ENCODE results near the gene MRPL48.
"Not testable (repeated sequence)": the region's sequence is repeated elsewhere in the genome, so short reads cannot be mapped to it uniquely, and the experiment has no call there.

MRPL48 gene

DNA sequence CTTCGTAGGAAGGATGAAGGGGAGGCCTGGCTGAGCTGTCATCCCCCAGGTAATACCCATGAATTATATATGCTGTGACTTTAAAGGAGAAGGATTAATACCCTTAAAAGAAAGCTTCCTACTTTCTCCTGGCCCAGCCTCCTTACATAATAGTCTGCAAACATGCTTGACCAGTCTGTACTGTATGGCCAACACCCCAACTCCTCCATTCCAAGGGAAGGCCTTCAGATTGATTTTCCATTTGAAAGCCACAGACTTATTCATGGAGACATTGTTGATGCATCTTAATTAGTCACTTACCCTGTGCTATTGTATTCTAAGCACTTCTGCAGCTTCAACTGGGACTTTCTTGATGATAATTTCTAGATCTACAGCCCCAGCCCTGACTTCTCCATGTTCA is 91.1 kb downstream of the MRPL48 start:
- no peak for DNase-seq (ENCODE audit: low read depth, low spot score)
- H3K27ac ChIP-seq: peak overlapping the region; percentile 0

DNA sequence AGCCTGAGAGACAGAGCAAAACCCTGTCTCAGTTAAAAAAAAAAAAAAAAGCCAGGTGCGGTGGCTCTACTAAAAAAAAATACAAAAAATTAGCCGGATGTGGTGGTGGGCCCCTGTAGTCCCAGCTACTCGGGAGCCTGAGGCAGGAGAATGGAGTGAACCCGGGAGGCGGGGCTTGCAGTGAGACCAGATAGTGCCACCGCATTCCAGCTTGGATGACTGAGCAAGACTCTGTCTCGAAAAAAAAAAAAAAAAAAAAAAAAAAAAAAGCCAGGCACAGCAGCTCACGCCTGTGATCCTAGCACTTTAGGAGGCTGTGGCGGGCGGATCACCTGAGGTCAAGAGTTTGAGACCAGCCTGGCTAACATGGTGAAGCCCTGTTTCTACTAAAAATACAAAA is 92.8 kb downstream of the MRPL48 start:
- not testable (repeated sequence) for H3K27ac ChIP-seq; DNase-seq (ENCODE audit: low read depth, low spot score)

- no peak for DNase-seq (ENCODE audit: low read depth, low spot score)
- H3K27ac ChIP-seq: no peak overlapping the region
These were observed 96.2 kb downstream of the MRPL48 start for GRCh38 chr11:73883856-73884255.

- no peak for DNase-seq (ENCODE audit: low read depth, low spot score)
- no peak overlapping the region for H3K27ac ChIP-seq
These were observed 100.6 kb downstream of the MRPL48 start for GRCh38 chr11:73888244-73888643.

DNA sequence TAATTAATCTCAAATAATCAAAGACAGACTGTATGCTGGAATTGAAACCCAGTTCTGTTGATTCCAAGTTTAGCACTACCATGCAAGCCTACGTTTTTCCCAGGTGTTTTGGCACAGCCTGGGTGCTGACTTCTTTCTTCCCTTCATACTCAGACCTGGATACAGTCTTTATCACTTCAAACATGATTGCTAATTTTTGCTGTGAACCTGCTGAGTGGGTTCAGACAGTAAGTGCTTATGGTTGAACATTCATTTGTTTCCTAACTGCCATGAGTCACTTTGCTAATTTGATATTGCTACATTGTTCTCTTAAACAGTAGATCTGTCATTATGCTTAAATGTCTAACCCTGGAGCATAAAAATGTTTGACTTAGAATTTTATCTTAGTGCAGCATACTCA is 101.3 kb downstream of the MRPL48 start:
- DNase-seq (ENCODE audit: low read depth, low spot score): no peak
- H3K27ac ChIP-seq: no peak overlapping the region

- H3K27ac ChIP-seq: no peak overlapping the region
These were observed 101.9 kb downstream of the MRPL48 start for GRCh38 chr11:73889536-73889935.

GRCh38 chr11:73893041-73893440 is 105.4 kb downstream of the MRPL48 start:
- no peak for DNase-seq (ENCODE audit: low read depth, low spot score)
- no peak overlapping the region for H3K27ac ChIP-seq

More at GRCh38 chr11:73889536-73889935, 101.9 kb downstream of the MRPL48 start:
- DNase-seq (ENCODE audit: low read depth, low spot score): no peak

- H3K27ac ChIP-seq: peak overlapping the region; percentile 18
- no peak for DNase-seq (ENCODE audit: low read depth, low spot score)
These were observed 107.2 kb downstream of the MRPL48 start for GRCh38 chr11:73894725-73895335.

GRCh38 chr11:73902303-73902702 is 114.6 kb downstream of the MRPL48 start:
- DNase-seq (ENCODE audit: low read depth, low spot score): no peak
- no peak overlapping the region for H3K27ac ChIP-seq

GRCh38 chr11:73907191-73907590 is 119.5 kb downstream of the MRPL48 start:
- H3K27ac ChIP-seq: no peak overlapping the region
- peak; percentile 37 for DNase-seq (ENCODE audit: low read depth, low spot score)

DNA sequence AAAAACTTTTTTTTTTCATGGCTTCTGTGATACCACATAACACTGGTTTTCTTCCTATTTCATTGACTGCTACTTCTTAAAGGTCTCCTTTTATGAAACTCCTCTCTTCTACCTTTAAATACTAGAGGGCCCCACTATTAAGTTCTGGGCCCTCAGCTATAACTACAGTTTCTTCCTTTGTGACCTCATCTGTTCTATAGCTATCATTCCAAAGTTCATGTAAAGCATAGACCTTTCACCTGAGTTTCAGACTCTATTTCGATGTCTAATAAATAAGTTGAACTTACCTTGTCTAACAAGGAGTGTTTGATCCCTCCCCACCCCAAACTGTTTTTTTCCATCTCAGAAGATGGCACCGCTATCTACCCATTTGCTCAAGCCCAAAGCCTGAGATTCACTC is 124.4 kb downstream of the MRPL48 start:
- DNase-seq (ENCODE audit: low read depth, low spot score): no peak
- H3K27ac ChIP-seq: no peak overlapping the region

DNA sequence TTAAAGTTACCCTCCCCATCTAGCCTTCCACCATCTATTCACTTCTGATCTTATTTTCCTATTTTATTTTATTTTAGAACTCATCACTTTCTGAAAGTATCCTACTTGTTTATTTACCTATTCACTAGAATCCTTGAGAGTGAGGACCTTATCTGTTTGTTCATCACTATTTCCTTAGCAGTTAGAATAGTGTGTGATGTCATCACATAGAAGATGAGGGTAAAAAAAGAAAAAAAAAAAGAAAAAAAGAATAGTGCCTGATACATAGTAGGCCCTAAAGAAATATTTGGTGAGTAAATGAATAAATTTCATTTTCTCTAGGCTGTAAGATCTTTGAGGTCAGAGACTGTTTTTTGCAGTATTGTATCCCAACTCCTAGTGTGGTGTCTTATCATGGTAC is 125.8 kb downstream of the MRPL48 start:
- H3K27ac ChIP-seq: no peak overlapping the region
- no peak for DNase-seq (ENCODE audit: low read depth, low spot score)

- no peak for DNase-seq (ENCODE audit: low read depth, low spot score)
- H3K27ac ChIP-seq: no peak overlapping the region
These were observed 126.6 kb downstream of the MRPL48 start for GRCh38 chr11:73914284-73914683.

Data from epithelial cell of prostate (primary cell).